GM18519 (cell line): ENCODE results near the gene CRTC2.

Experiments used
- ATAC-seq: cut with Tn5 transposase; IDR thresholded peaks from one replicate; pipeline ENCODE4 v1.9.1; 2021; ENCODE audit warnings: mild to moderate bottlenecking, moderate library complexity; ENCODE audit not compliant: unreplicated experiment, low FRiP score

CRTC2 gene

GRCh38 chr1:153976819-153977249 is 18.4 kb upstream of the CRTC2 start:
- ATAC-seq: no peak

GRCh38 chr1:153973525-153973924 is 15.1 kb upstream of the CRTC2 start:
- ATAC-seq: no peak

GRCh38 chr1:153973071-153973470 is 14.7 kb upstream of the CRTC2 start:
- no peak for ATAC-seq

GRCh38 chr1:153970346-153970745 is 11.9 kb upstream of the CRTC2 start:
- no peak for ATAC-seq

GRCh38 chr1:153968972-153969371 is 10.6 kb upstream of the CRTC2 start:
- ATAC-seq: no peak

GRCh38 chr1:153968408-153968807 is 10.0 kb upstream of the CRTC2 start:
- no peak for ATAC-seq

GRCh38 chr1:153968000-153968363 is 9.6 kb upstream of the CRTC2 start:
- ATAC-seq: no peak

GRCh38 chr1:153967107-153967999 is 8.9 kb upstream of the CRTC2 start, which contains the start of gene CREB3L4:
Gene CREB3L4 (plus strand): TSS chr1:153967902. CDS start chr1:153968526, 624 bp downstream.
- peak; percentile 55 for ATAC-seq

- ATAC-seq: no peak
These were observed 5.5 kb upstream of the CRTC2 start for GRCh38 chr1:153963850-153964331.

GRCh38 chr1:153963030-153963849 is 4.8 kb upstream of the CRTC2 start, which contains the start of gene SLC39A1:
Gene SLC39A1 (minus strand): TSS chr1:153963537. CDS start chr1:153962715, 822 bp downstream.
- peak; percentile 25 for ATAC-seq

GRCh38 chr1:153962088-153963029 is 3.9 kb upstream of the CRTC2 start:
- no peak for ATAC-seq

GRCh38 chr1:153961421-153961820 is 3.0 kb upstream of the CRTC2 start:
- ATAC-seq: no peak

GRCh38 chr1:153960206-153960605 is 1.8 kb upstream of the CRTC2 start:
- ATAC-seq: no peak

GRCh38 chr1:153959454-153959853 is 1.0 kb upstream of the CRTC2 start:
- no peak for ATAC-seq

GRCh38 chr1:153958961-153959260 is 499 bp upstream of the CRTC2 start:
- ATAC-seq: peak; percentile 1

GRCh38 chr1:153957744-153958110 is 685 bp downstream of the CRTC2 start:
- ATAC-seq: no peak

GRCh38 chr1:153956997-153957715 is 1.3 kb downstream of the CRTC2 start:
- no peak for ATAC-seq

GRCh38 chr1:153954826-153955225 is 3.6 kb downstream of the CRTC2 start:
- ATAC-seq: no peak

- ATAC-seq: no peak
These were observed 4.5 kb downstream of the CRTC2 start for GRCh38 chr1:153953859-153954365.
